PC-9 (cell line): ENCODE results near the gene CCDC180. TPM values are rescaled to one million over a fixed set of nuclear protein-coding genes. Genes with fewer than 3 reads are reported as not detected.

Source experiments
- BruUV-seq: library from RNA; stranded (reverse); fragments of 400-500 nt; replicated peaks from 2 replicates; lab custom pipeline; 2021; lab: Mats Ljungman, UMichigan
- CTCF ChIA-PET: fragments of 300-600 bp; sonication (Branson Sonifier 250); formaldehyde crosslinking; loops from one replicate; lab custom pipeline; 2022; ENCODE audit warnings: antibody characterized with exemption; lab: Charles Lee
- POLR2A ChIA-PET: fragments of 300-600 bp; sonication (Branson Sonifier 250); formaldehyde crosslinking; loops from one replicate; lab custom pipeline; 2022; ENCODE audit warnings: antibody characterized with exemption; ENCODE audit not compliant: unreplicated experiment; lab: Charles Lee
- DNase-seq, 2 experiments: peaks; one replicate each; pipeline versions ENCODE4 v3.0.0 to v3.0.0-alpha.2; 2015 to 2022; ENCODE audit warnings: mixed read lengths in 1 of 2
- H2AFZ ChIP-seq: fragments of 200-600 bp; sonication (generic); 2 replicates; pipeline ENCODE4 v1.8.1; 2017; ENCODE audit warnings: antibody characterized with exemption
- H3F3A ChIP-seq: fragments of 200-600 bp; sonication (generic); 2 replicates; pipeline ENCODE4 v1.8.1; 2017; ENCODE audit warnings: antibody characterized with exemption, mild to moderate bottlenecking, low read depth; ENCODE audit not compliant: insufficient read depth
- H3K27ac ChIP-seq: fragments of 200-600 bp; sonication (generic); 2 replicates; pipeline ENCODE4 v1.6.1; 2016; ENCODE audit warnings: mixed run types
- H3K27me3 ChIP-seq: fragments of 200-600 bp; sonication (generic); 2 replicates; pipeline ENCODE4 v1.6.1; 2016; ENCODE audit warnings: low read depth, mixed run types; ENCODE audit not compliant: insufficient read depth
- H3K36me3 ChIP-seq: fragments of 200-600 bp; sonication (generic); 2 replicates; pipeline ENCODE4 v1.6.1; 2016; ENCODE audit warnings: low read depth, mixed run types
- H3K4me1 ChIP-seq: fragments of 200-600 bp; sonication (generic); replicated peaks from 2 replicates; pipeline ENCODE4 v1.6.1; 2016; ENCODE audit warnings: mixed run types; ENCODE audit not compliant: insufficient read depth
- H3K4me2 ChIP-seq: fragments of 200-600 bp; sonication (generic); 2 replicates; pipeline ENCODE4 v1.6.1; 2017; ENCODE audit warnings: mixed run types
- H3K4me3 ChIP-seq: fragments of 200-600 bp; sonication (generic); 2 replicates; pipeline ENCODE4 v1.6.1; 2016; ENCODE audit warnings: mixed run types
- H3K79me2 ChIP-seq: fragments of 200-600 bp; sonication (generic); 2 replicates; pipeline ENCODE4 v1.6.1; 2017; ENCODE audit warnings: low read depth, mixed run types
- H3K9me2 ChIP-seq: fragments of 200-600 bp; sonication (generic); 2 replicates; pipeline ENCODE4 v1.8.1; 2017; ENCODE audit warnings: mild to moderate bottlenecking; ENCODE audit not compliant: insufficient read depth
- H3K9me3 ChIP-seq: fragments of 200-600 bp; sonication (generic); 2 replicates; pipeline ENCODE4 v1.8.1; 2016; ENCODE audit warnings: low read depth; ENCODE audit not compliant: insufficient read depth
- H4K20me1 ChIP-seq: fragments of 200-600 bp; sonication (generic); 2 replicates; pipeline ENCODE4 v1.8.1; 2017; ENCODE audit not compliant: insufficient read depth
- CTCF ChIP-seq: fragments of 200-600 bp; sonication (generic); conservative IDR thresholded peaks from 2 replicates; pipeline ENCODE4 v1.6.1; 2017; ENCODE audit warnings: mixed run types, antibody characterized with exemption, mild to moderate bottlenecking, moderate library complexity
- EZH2 ChIP-seq: fragments of 200-600 bp; sonication (generic); IDR thresholded peaks from 2 replicates; pipeline ENCODE4 v1.8.0; 2017; ENCODE audit warnings: antibody characterized with exemption, low read depth
- intact Hi-C: fragments of 100-400 bp; cut with micrococcal nuclease; formaldehyde crosslinking; loops from one replicate; pipeline ENCODE4 v1.10.0; 2022; ENCODE audit not compliant: unreplicated experiment
- total RNA-seq: library from RNA; stranded (reverse); gene quantifications from 2 replicates; pipeline ENCODE4 v1.2.3, GENCODE V29; 2021

The CCDC180 gene
- total RNA-seq, 1 experiment from 2014 or later, result 2.3 TPM

- H3F3A ChIP-seq, result no peaks in the 10 kb centered on the region
- no peak overlapping the region for H3K4me3 ChIP-seq
- no peaks in the 10 kb centered on the region for H3K27me3 ChIP-seq
- ChIA-PET POLR2A (no interaction called here), CTCF (no interaction called here)
- no peaks in the 10 kb centered on the region for H3K36me3 ChIP-seq
- no peak overlapping the region for H3K4me2 ChIP-seq
- no peak for TF ChIP-seq CTCF
- TF ChIP-seq EZH2, result no peak
- no peak overlapping the region for H3K27ac ChIP-seq
- H3K4me1 ChIP-seq, result no peaks in the 10 kb centered on the region
- H3K9me2 ChIP-seq, result no peaks in the 10 kb centered on the region
- H4K20me1 ChIP-seq, result no peaks in the 10 kb centered on the region
- no peak overlapping the region for H2AFZ ChIP-seq
- intact Hi-C loops, result no loop called here
- BruUV-seq, result no TSS peak
- DNase-seq, result no peak
- H3K79me2 ChIP-seq, result no peaks in the 10 kb centered on the region
- H3K9me3 ChIP-seq, result no peaks in the 10 kb centered on the region
Observed at GRCh38 chr9:97292200-97292599, 15.3 kb upstream of the CCDC180 start.

GRCh38 chr9:97293207-97293721, 14.2 kb upstream of the CCDC180 start:
- H3F3A ChIP-seq, result no peaks in the 10 kb centered on the region
- no peak overlapping the region for H3K4me3 ChIP-seq
- no peak overlapping the region for H3K4me2 ChIP-seq
- ChIA-PET CTCF (no interaction called here), POLR2A (no interaction called here)
- H3K9me3 ChIP-seq, result no peaks in the 10 kb centered on the region; the same call in 1 of the 2 replicates
- H4K20me1 ChIP-seq, result no peaks in the 10 kb centered on the region
- H3K4me1 ChIP-seq, result no peaks in the 10 kb centered on the region
- intact Hi-C loops, result no loop called here
- TF ChIP-seq EZH2 (no peak), CTCF (no peak)
- BruUV-seq, result no TSS peak
- DNase-seq, result peak in 1 of 2 experiments; percentile 37
- H3K27ac ChIP-seq, result no peak overlapping the region
- H3K79me2 ChIP-seq, result no peaks in the 10 kb centered on the region
- no peaks in the 10 kb centered on the region for H3K36me3 ChIP-seq
- no peaks in the 10 kb centered on the region for H3K9me2 ChIP-seq
- H2AFZ ChIP-seq, result no peak overlapping the region
- H3K27me3 ChIP-seq, result no peaks in the 10 kb centered on the region

GRCh38 chr9:97293818-97294217, 13.6 kb upstream of the CCDC180 start:
- H3F3A ChIP-seq, result no peaks in the 10 kb centered on the region
- no peaks in the 10 kb centered on the region for H3K27me3 ChIP-seq
- intact Hi-C loops, result no loop called here
- H3K79me2 ChIP-seq, result no peaks in the 10 kb centered on the region
- no peak overlapping the region for H2AFZ ChIP-seq
- ChIA-PET POLR2A (no interaction called here), CTCF (no interaction called here)
- no peaks in the 10 kb centered on the region for H3K9me2 ChIP-seq
- no peaks in the 10 kb centered on the region for H3K36me3 ChIP-seq
- no peak overlapping the region for H3K4me3 ChIP-seq
- BruUV-seq, result no TSS peak
- no peaks in the 10 kb centered on the region for H3K4me1 ChIP-seq
- no peak overlapping the region for H3K4me2 ChIP-seq
- H4K20me1 ChIP-seq, result no peaks in the 10 kb centered on the region
- DNase-seq, result no peak
- H3K27ac ChIP-seq, result no peak overlapping the region
- H3K9me3 ChIP-seq, result no peaks in the 10 kb centered on the region; the same call in 1 of the 2 replicates
- TF ChIP-seq EZH2 (no peak), CTCF (no peak)
